AG10803 (cell line): ENCODE measurements around the gene TTLL5.

Experiments
- DNase-seq: peaks from one replicate; pipeline ENCODE4 v3.0.0; 2010; ENCODE audit warnings: low read depth
- H3K4me3 ChIP-seq: 2 replicates; pipeline ENCODE4 v1.5.1; 2011; ENCODE audit warnings: mild to moderate bottlenecking, low read length, control low read depth
- TF ChIP-seq, protein P1 (sequence below): conservative IDR thresholded peaks from 2 replicates; pipeline ENCODE4 v1.5.1; 2011; ENCODE audit warnings: mild to moderate bottlenecking, low read length, control low read depth, inconsistent platforms

TTLL5 gene

DNA sequence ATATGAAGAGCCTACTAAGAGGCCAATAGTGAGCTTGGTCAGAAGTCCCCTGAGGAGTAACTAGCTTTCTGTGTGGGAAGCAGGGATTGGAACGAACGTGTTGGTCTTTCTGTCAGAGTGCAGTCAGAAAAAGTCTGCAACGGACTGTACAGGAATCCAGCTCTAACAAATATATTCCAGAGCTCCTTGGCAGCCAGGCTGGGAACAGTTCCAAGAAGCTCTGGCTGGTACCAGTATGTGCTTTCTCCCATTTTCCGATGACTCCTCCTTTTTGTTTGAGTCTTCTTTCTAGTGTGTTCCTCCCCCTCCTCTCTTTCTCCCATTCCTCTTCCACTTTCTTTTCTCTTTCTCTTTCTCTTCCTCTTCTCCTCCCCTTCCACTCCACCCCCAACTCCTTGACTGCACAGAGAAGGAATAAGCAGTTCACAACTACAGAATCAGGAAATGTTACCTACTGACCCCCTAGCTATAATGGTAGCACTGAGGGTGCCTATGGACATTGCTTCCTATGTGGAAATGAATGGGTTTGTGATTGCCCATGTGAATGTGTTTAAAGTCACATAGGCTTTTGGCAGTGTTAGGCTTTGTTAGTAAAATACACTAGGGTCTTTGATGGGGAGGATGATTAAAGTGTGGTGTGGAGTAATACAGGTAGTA, 59.9 kb downstream of the TTLL5 start:
- TF ChIP-seq, protein P1, sequence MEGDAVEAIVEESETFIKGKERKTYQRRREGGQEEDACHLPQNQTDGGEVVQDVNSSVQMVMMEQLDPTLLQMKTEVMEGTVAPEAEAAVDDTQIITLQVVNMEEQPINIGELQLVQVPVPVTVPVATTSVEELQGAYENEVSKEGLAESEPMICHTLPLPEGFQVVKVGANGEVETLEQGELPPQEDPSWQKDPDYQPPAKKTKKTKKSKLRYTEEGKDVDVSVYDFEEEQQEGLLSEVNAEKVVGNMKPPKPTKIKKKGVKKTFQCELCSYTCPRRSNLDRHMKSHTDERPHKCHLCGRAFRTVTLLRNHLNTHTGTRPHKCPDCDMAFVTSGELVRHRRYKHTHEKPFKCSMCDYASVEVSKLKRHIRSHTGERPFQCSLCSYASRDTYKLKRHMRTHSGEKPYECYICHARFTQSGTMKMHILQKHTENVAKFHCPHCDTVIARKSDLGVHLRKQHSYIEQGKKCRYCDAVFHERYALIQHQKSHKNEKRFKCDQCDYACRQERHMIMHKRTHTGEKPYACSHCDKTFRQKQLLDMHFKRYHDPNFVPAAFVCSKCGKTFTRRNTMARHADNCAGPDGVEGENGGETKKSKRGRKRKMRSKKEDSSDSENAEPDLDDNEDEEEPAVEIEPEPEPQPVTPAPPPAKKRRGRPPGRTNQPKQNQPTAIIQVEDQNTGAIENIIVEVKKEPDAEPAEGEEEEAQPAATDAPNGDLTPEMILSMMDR, result no peak
- peak; percentile 69 for DNase-seq
- no peak overlapping the region for H3K4me3 ChIP-seq

DNA sequence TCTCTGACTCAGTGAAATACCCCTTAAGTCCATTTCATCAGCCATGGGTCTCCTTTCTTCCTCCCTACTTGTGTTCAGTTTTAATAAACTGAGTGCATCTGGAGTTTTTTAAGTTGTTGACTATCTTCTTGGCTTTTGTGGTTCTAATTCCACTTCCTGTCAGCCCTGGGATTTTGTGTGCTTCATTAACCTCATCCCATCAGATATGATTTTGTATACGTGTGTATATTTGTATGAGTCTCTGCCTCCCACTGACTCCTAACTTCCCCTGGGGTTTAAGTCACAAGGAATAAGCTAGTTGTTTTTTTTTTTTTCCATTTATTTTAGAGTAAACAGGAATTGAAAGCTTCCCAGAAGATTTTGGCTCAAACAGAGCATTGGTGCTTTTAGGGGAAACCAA, 62.7 kb downstream of the TTLL5 start:
- TF ChIP-seq, protein P1, result no peak

DNA sequence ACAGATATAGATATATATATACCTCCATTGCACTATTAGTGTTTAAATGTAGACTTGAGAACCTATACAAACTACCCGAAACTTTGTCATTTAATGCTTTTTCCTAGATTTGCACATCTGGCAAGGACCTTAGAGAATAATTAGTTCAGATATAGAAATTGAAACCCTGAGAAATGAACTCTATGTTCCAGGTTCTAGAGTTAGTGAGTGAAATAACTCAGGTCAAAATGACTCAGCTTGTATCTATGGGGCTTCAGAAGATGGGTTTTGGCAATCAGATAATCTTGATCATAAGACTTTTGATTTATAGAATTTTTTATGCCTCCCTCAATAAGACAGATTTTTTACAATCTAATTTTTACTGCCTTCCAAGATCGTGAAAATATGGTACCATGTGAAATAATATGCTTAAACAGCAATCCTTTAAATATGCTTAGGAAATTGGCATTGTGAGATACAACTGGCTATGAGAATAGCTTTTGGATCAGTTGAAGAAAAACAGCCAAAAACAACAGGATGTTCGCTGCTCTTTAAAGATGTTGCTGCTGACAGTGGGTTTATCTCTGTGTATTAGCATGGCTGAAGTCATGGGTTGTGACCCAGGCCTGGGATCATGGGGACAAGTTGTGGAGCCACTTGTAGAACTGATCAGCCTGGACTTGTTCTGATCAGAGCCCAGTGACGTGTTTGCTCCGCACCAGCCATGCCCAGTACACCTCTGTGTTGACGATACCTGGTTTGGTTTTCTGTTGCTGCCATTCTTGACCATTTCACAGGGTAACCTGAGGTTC, 63.6 kb downstream of the TTLL5 start:
- TF ChIP-seq, protein P1, result no peak
- H3K4me3 ChIP-seq, result no peak overlapping the region
- DNase-seq, result no peak

More for the DNA sequence above, 62.7 kb downstream of the TTLL5 start:
- peak; percentile 21 for DNase-seq
- no peak overlapping the region for H3K4me3 ChIP-seq

DNA sequence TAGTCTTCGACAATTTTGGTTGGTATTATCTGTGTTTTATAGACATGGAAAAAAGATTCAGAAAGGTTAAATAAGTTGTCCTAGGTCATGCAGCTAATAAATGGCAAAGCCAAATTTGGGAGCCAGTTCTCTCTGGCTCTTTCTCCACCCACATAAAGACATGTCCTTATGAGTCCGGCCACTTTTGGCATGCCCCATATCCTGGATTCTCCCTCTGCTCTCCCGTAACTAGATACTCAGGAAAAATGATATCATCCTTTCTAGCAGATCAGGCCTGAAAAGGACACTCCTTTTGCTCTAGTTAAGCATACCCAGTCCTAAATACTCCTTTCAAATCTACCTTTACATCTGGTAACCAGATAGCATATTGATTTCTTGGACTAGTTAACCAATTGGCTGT, 64.4 kb downstream of the TTLL5 start:
- DNase-seq, result no peak
- TF ChIP-seq, protein P1, result no peak
- H3K4me3 ChIP-seq, result no peak overlapping the region

DNA sequence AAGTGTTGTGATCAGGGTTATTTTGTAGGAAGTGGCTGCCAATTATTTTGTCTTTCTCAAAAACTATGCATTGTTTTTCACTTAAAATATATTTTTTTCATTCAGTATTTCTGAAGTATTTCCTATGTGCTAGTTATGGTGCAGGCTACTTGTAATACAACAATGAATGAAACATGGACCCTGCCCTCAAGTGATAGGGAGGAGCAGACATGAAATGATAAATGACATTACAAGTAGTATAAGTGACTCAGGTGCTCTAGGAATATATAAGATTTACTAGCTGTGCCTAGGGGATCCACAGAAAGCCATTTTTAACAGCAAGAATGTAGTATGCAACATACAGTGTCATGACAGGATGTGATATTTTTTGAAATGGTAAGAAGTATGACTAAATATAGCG, 65.3 kb downstream of the TTLL5 start:
- no peak overlapping the region for H3K4me3 ChIP-seq
- TF ChIP-seq, protein P1, result no peak
- DNase-seq, result no peak

DNA sequence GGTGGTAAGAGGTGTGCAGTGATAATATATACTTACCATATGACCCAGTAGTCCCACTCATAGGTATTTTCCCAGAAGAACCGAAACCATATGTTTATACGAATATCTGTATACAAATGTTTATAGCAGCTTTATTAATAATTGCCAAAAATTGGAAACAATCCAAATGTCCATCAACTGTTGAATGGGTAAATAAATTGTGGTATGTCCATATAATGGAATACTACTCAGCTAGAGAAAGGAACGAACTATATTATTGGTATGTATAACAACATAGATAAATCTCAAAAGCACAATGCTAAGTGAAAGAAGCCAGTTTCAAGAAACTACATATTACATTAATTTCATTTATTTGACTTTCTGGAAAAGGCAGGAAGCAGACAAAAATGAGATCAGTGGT, 66.1 kb downstream of the TTLL5 start:
- no peak overlapping the region for H3K4me3 ChIP-seq
- no peak for DNase-seq
- TF ChIP-seq, protein P1, result no peak

DNA sequence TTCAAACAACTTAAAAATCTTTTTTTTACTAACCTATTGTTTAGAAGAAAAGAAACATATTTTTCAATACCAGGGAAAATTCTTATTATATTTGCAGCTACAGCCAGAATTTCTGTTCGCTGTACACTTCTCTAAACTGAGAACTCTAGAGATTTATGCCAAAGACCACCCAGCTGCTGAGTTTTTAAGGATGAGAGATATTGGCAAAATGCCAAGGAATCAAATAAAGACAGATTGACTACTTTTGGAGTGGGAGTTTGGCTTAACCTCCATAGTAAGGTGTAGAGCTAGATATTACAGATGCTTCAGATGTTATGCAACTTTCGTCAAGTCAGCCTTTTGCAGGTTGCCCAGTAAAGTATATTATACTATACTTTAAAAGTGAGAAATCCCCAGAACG, 71.8 kb downstream of the TTLL5 start:
- TF ChIP-seq, protein P1, result no peak
- DNase-seq, result no peak
- H3K4me3 ChIP-seq, result no peak overlapping the region
